HG03354 (cell line): ENCODE measurements around the gene CNTN5.

ENCODE experiments used
- ATAC-seq: cut with Tn5 transposase; IDR thresholded peaks from one replicate; pipeline ENCODE4 v1.9.1; 2021; ENCODE audit warnings: mild to moderate bottlenecking; ENCODE audit not compliant: unreplicated experiment, poor library complexity, severe bottlenecking

Gene CNTN5

GRCh38 chr11:99160447-99160846, 139.7 kb downstream of the CNTN5 start:
- ATAC-seq = no peak

GRCh38 chr11:99162819-99163218, 142.1 kb downstream of the CNTN5 start:
- no peak for ATAC-seq

- ATAC-seq = no peak
Measured at GRCh38 chr11:99170591-99170990, 149.8 kb downstream of the CNTN5 start.

GRCh38 chr11:99171330-99171729, 150.6 kb downstream of the CNTN5 start:
- no peak for ATAC-seq

GRCh38 chr11:99176430-99176829, 155.7 kb downstream of the CNTN5 start:
- no peak for ATAC-seq

- no peak for ATAC-seq
Measured at GRCh38 chr11:99177446-99177845, 156.7 kb downstream of the CNTN5 start.

GRCh38 chr11:99184146-99184545, 163.4 kb downstream of the CNTN5 start:
- no peak for ATAC-seq

- no peak for ATAC-seq
Measured at GRCh38 chr11:99188221-99188620, 167.5 kb downstream of the CNTN5 start.

GRCh38 chr11:99192716-99193115, 172.0 kb downstream of the CNTN5 start:
- ATAC-seq = no peak

GRCh38 chr11:99197477-99197876, 176.7 kb downstream of the CNTN5 start:
- no peak for ATAC-seq

- no peak for ATAC-seq
Measured at GRCh38 chr11:99198215-99198614, 177.5 kb downstream of the CNTN5 start.

GRCh38 chr11:99199341-99199740, 178.6 kb downstream of the CNTN5 start:
- no peak for ATAC-seq

- ATAC-seq = no peak
Measured at GRCh38 chr11:99200720-99201119, 180.0 kb downstream of the CNTN5 start.

GRCh38 chr11:99208813-99209212, 188.1 kb downstream of the CNTN5 start:
- ATAC-seq = no peak

- ATAC-seq = no peak
Measured at GRCh38 chr11:99229544-99229943, 208.8 kb downstream of the CNTN5 start.

- ATAC-seq = no peak
Measured at GRCh38 chr11:99234534-99234933, 213.8 kb downstream of the CNTN5 start.

GRCh38 chr11:99238401-99238800, 217.7 kb downstream of the CNTN5 start:
- no peak for ATAC-seq

- no peak for ATAC-seq
Measured at GRCh38 chr11:99240192-99241030, 219.7 kb downstream of the CNTN5 start.

- no peak for ATAC-seq
Measured at GRCh38 chr11:99241066-99241465, 220.3 kb downstream of the CNTN5 start.

GRCh38 chr11:99244613-99245012, 223.9 kb downstream of the CNTN5 start:
- ATAC-seq = no peak

GRCh38 chr11:99246199-99246598, 225.4 kb downstream of the CNTN5 start:
- ATAC-seq = no peak

- no peak for ATAC-seq
Measured at GRCh38 chr11:99256614-99257013, 235.9 kb downstream of the CNTN5 start.
